Prostate gland (tissue), 2 donors: ENCODE results near the gene RAB2B.

Experiments used
- CTCF ChIP-seq, 4 experiments: fragments of 200-600 bp in 2 of 4; fragments of 450-650 bp in 2 of 4; sonication (generic) in 2 of 4; IDR thresholded peaks; 1 replicate in 3 of 4; 2 replicates in 1 of 4; pipeline ENCODE4 v1.5.1; 2016 to 2019; ENCODE audit warnings: antibody characterized with exemption in 4 of 4, mild to moderate bottlenecking in 2 of 4, moderate library complexity in 2 of 4
- POLR2A ChIP-seq: fragments of 450-650 bp; IDR thresholded peaks from one replicate; pipeline ENCODE4 v1.6.1; 2016; ENCODE audit warnings: antibody characterized with exemption, mild to moderate bottlenecking
- POLR2AphosphoS5 ChIP-seq: sonication (generic); formaldehyde crosslinking; IDR thresholded peaks from one replicate; pipeline ENCODE4 v1.6.1; 2017; ENCODE audit warnings: antibody characterized with exemption

DNA sequence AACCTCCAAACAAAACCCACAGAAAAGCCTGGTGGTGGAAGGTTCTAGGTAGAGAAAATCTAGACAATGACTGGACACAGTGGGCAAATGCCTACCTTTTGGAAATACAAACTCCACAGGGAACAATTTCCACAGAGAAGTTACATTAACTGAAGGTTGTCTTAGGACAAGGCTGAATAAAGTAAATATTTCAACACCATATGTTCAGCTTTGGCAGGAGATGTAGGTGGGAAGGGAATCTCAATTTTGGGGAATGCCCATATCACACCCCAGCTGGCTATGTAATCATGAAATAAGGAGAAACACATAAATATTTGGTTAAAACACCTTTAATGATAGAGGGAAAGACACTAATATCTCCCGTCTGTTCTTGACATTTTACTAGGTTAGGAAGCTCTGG is 44.0 kb upstream of the RAB2B start:
- TF ChIP-seq CTCF (IDR thresholded peaks at IDR 0.05): no peak
- TF ChIP-seq POLR2A: no peak
- TF ChIP-seq POLR2AphosphoS5: no peak
